Osteoblast (primary cell): ENCODE measurements around the gene ABCG8. TPM values are rescaled to one million over a fixed set of nuclear protein-coding genes. Genes with fewer than 3 reads are reported as not detected.
"Not testable (repeated sequence)": the region's sequence is repeated elsewhere in the genome, so short reads cannot be mapped to it uniquely, and the experiment has no call there.

ENCODE experiments used
- DNase-seq: peaks from one replicate; pipeline ENCODE4 v3.0.0; 2011; ENCODE audit warnings: low spot score, mixed read lengths; ENCODE audit not compliant: insufficient read length; ENCODE audit errors: missing footprints
- H2AFZ ChIP-seq: 2 replicates; pipeline ENCODE4 v1.6.0; 2011; ENCODE audit warnings: mild to moderate bottlenecking, low read length
- H3K27ac ChIP-seq: 2 replicates; pipeline ENCODE4 v1.5.1; 2011; ENCODE audit warnings: mild to moderate bottlenecking, low read depth, low read length, moderate library complexity
- H3K27me3 ChIP-seq: 2 replicates; pipeline ENCODE4 v1.6.0; 2012; ENCODE audit warnings: mild to moderate bottlenecking, control low read depth, inconsistent platforms, low read length, moderate library complexity; ENCODE audit not compliant: insufficient read depth
- H3K36me3 ChIP-seq: 2 replicates; pipeline ENCODE4 v1.5.1; 2011; ENCODE audit warnings: mild to moderate bottlenecking, low read length, control low read depth, moderate library complexity; ENCODE audit not compliant: insufficient read depth
- H3K4me1 ChIP-seq: 2 replicates; pipeline ENCODE4 v1.5.1; 2011; ENCODE audit warnings: mild to moderate bottlenecking, low read length, control low read depth, moderate library complexity; ENCODE audit not compliant: insufficient read depth
- H3K4me2 ChIP-seq: 2 replicates; pipeline ENCODE4 v1.6.0; 2011; ENCODE audit warnings: mild to moderate bottlenecking, low read length; ENCODE audit not compliant: insufficient read depth
- H3K4me3 ChIP-seq: fragments of 200-600 bp; sonication (generic); 3 replicates; pipeline ENCODE4 v1.5.1; 2012; ENCODE audit warnings: mild to moderate bottlenecking, low read length, inconsistent platforms; ENCODE audit not compliant: insufficient read depth
- H3K79me2 ChIP-seq: 2 replicates; pipeline ENCODE4 v1.6.0; 2012; ENCODE audit warnings: mild to moderate bottlenecking, low read length, control low read depth, inconsistent platforms; ENCODE audit not compliant: insufficient read depth
- H3K9me3 ChIP-seq: 2 replicates; pipeline ENCODE4 v1.5.1; 2011; ENCODE audit warnings: low read depth, low read length, control low read depth
- H4K20me1 ChIP-seq: 2 replicates; pipeline ENCODE4 v1.6.0; 2012; ENCODE audit warnings: mild to moderate bottlenecking, low read length, control low read depth; ENCODE audit not compliant: insufficient read depth
- CTCF ChIP-seq: IDR thresholded peaks from 2 replicates; pipeline ENCODE4 v1.5.1; 2011; ENCODE audit warnings: mild to moderate bottlenecking, low read depth, low read length, moderate library complexity; ENCODE audit errors: extremely low read depth
- total RNA-seq: library from RNA; depleted of rRNA; stranded (reverse); fragments of >200 nt; gene quantifications from 2 replicates; pipeline ENCODE4 v1.2.3, GENCODE V29; 2012

Gene ABCG8
- total RNA-seq, 1 donor = not detected

- H2AFZ ChIP-seq = peak overlapping the region; percentile 49
- H3K27ac ChIP-seq = peak overlapping the region; percentile 87
- H3K4me2 ChIP-seq = peak overlapping the region; percentile 40
- peaks cover 17% of the 10 kb centered on the region for H3K36me3 ChIP-seq
- no peak for DNase-seq
- TF ChIP-seq CTCF = no peak
- no peaks in the 10 kb centered on the region for H3K27me3 ChIP-seq
- H3K4me3 ChIP-seq = peak overlapping the region; percentile 31
- no peaks in the 10 kb centered on the region for H3K9me3 ChIP-seq
- H3K4me1 ChIP-seq = peaks cover 21% of the 10 kb centered on the region
- peaks cover 3% of the 10 kb centered on the region for H3K79me2 ChIP-seq
- no peaks in the 10 kb centered on the region for H4K20me1 ChIP-seq
These were observed 67.8 kb downstream of the ABCG8 start for GRCh38 chr2:43906448-43907109.

GRCh38 chr2:43911136-43911790 is 72.5 kb downstream of the ABCG8 start:
- H3K9me3 ChIP-seq, H3K4me2 ChIP-seq, DNase-seq, H3K27ac ChIP-seq, H4K20me1 ChIP-seq, H3K4me1 ChIP-seq, H3K79me2 ChIP-seq, H2AFZ ChIP-seq, H3K27me3 ChIP-seq, H3K4me3 ChIP-seq: not testable (repeated sequence)
- H3K36me3 ChIP-seq = peaks cover 14% of the 10 kb centered on the region

- Histone ChIP-seq H2AFZ (no peak overlapping the region), H3K27ac (no peak overlapping the region), H3K79me2 (no peaks in the 10 kb centered on the region), H3K4me2 (no peak overlapping the region), H3K36me3 (peaks cover 41% of the 10 kb centered on the region), H3K27me3 (no peaks in the 10 kb centered on the region), H3K4me1 (no peaks in the 10 kb centered on the region), H4K20me1 (no peaks in the 10 kb centered on the region), H3K4me3 (no peak overlapping the region), H3K9me3 (no peaks in the 10 kb centered on the region)
- DNase-seq = no peak
- no peak for TF ChIP-seq CTCF
These were observed 85.7 kb downstream of the ABCG8 start for GRCh38 chr2:43924463-43924862.

DNA sequence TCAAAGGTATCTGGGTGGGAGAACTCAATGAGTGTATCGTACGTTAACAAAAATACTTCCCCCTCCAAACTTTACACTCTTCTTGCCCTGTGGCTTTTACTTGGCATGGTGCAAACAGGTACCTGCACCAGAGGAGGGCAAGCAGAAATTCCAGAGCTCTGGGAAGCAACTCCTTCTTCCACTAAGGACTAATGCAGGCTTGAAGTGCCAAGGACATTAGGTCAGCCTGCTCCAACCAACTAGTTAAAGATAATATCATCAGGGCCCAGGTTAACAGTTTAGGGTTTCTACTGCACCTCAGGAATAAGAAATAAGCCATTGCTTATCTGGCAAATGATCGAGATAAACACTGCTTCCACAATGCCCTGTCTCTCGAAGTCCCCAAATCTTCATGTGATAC is 86.7 kb downstream of the ABCG8 start:
- H4K20me1 ChIP-seq = no peaks in the 10 kb centered on the region
- H3K4me2 ChIP-seq = no peak overlapping the region
- DNase-seq = no peak
- peaks cover 42% of the 10 kb centered on the region for H3K36me3 ChIP-seq
- no peaks in the 10 kb centered on the region for H3K79me2 ChIP-seq
- H3K27me3 ChIP-seq = no peaks in the 10 kb centered on the region
- H3K27ac ChIP-seq = no peak overlapping the region
- no peak for TF ChIP-seq CTCF
- no peaks in the 10 kb centered on the region for H3K9me3 ChIP-seq
- H2AFZ ChIP-seq = no peak overlapping the region
- no peak overlapping the region for H3K4me3 ChIP-seq
- no peaks in the 10 kb centered on the region for H3K4me1 ChIP-seq
